ENCODE data around the gene TRMU.

- TF ChIP-seq POLR2A (IDR thresholded peaks at IDR 0.05) (no peak), CTCF (IDR thresholded peaks at IDR 0.05 in 8 of 11, conservative IDR thresholded peaks at IDR 0.05 in 3 of 11) (no peak)
These were observed 17.3 kb downstream of the TRMU start for GRCh38 chr22:46352691-46353386.
